Measurements from ENCODE around the gene TRPM1. TPM values are rescaled to one million over a fixed set of nuclear protein-coding genes. Genes with fewer than 3 reads are reported as not detected.

Gene TRPM1
- total RNA-seq, 1 donor from 2014 or later: not detected

DNA sequence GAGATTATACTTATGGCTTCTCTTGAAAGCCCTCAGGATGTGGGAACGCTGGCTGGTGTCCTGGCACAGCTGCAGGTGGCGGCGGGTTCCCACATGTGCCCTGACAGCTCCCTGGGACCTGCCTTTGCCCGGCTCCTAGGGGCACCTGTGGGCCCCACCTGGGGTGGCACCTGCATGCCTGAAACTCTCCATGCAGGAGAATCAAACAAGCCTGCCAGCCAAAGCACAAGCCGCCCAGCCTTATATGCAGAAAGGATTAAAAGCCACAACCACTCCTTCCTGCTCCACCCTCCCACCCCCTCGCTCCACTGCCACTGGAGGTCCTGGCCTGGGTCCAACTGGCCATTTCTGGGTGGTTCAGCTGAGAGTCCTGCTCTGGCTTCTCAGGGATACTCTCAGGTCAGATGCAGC is 18.1 kb downstream of the TRPM1 start:
- no peak for DNase-seq (ENCODE audit: low spot score)

DNA sequence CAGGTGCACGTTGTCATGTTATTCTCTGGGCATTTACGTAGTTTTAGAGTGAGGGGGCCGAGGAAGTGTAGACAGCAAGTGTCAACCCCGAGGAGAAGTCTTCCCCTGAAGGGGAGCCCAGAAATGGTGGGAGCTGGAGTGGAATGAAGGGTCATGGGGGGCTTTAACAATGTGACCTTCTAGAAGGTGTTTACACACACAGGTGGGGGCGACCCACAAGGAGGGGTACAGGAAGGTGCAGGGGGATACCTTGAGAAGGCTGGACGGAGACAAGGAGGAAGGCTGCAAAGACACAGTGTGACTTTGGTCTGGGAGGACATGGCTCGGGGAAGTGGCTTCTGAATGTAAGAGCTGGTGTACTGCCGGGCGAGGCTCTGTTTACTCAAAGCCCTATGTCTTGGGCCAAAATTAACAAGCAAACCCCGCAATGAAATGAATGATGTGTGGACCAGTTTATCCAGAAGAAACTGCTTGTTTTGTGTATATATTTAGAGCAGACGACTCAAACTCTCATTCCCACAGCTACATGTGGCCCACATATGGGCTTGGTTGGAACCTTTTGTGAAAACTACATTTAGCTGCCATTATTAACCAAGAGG is 18.7 kb downstream of the TRPM1 start:
- DNase-seq (ENCODE audit: low spot score): no peak

DNA sequence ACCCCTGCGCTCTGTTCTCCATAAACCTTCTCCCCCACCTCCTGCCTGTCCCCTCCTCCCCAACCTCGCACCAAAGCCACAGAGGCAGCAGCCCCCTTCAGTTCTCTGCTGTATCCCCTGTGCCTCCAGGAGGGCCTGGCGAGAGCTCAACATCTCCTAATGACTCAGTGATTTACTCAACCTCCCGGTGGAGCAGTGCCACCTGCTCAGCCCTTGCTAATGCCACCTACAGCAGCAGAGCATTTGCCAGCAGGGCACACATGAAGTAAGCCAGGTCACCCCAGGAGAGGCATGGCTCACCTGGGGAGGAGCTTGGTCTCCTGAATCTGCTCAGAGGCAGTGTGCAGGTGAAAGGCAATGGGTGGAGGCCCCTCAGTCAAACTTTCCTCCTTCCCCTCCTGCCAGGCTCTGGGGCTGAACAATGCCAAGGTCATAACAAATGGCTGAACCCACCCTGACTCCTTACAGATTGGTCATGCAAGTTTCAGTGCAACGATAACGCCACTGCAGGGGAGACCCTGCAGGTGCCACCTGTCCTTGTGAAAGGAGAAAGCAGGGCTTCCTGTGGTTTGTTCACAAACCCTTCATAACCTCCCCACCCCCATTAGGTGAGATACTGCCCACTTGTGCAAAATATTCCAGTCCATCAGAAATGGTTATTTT is 19.8 kb downstream of the TRPM1 start:
- no peak for DNase-seq (ENCODE audit: low spot score)

DNA sequence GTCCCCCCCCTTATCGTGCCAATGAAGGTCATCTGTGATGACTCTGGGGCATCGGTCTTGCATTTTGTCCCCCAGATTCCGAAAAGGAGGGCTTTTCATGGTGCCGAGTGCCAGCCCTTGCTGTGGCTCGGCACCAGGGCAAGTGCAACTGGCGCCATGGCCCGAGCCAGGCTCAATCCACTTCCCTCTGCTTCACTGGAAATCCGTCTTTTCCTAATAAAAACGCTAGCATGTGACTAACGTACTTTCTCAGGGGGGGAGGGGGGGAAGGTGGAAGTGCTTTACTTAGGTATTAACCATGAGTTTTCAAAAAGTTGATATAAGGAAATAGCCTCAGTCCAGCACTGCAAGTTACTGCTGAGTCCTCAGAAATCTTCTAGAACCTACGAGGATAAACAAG is 20.5 kb downstream of the TRPM1 start:
- no peak for DNase-seq (ENCODE audit: low spot score)

DNA sequence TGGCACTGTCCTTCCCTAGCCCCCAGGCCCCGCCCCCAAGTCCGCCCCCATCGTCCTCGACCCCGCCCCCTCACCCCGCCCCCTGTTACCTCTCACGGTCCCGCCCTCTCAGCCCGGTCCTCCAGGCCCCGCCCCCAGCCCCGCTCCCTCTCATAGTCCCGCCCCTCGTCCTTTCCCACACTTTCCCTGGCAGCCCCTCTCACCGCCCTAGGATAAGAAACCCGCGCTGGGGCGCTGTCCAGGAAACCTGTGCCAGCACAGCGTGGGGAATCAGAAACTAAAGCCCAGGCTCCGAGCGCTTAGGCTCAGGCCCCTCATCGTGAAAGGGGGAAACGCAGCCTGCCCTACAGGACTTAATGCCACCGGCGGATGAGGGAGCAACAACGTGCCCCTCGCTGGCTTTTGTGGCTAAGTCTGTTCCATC is 20.9 kb downstream of the TRPM1 start:
- no peak for DNase-seq (ENCODE audit: low spot score)

DNA sequence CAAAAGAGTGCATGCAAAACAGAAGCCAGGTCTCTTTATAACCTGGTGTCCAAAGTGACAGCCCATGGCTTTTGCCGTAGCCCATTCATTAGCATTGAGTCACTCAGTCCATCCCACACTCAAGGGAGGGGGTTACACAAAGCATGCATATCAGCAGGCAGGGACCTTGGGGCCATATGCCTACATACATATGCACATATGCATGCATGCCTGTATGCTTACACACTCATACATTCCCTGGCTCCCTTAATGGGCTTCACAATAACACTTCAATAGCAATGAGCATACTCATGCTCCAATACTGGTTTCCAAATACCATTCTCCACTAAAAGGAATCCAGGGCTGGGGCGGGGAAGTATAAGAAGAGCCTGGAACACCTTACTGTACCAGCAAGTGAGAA is 22.0 kb downstream of the TRPM1 start:
- no peak for DNase-seq (ENCODE audit: low spot score)

DNA sequence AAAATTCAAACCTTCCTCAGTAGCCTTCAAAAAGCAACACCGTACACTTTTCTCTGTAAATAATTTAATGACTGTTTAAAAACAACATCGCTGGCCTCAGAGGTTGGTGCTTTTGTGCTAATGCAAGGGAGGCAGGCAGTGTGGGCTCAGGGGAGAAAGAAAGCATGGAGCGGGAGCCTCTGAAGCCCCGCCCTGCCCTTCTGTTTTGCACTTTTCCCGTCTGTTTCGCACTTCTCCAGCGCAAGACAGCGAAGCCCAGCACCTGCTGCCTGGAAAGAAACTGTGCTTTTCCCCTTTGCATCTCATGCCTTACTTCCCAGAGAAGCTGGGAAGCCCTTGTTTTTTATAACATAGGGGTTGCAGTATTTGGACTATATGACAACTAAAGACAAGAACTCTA is 23.1 kb downstream of the TRPM1 start:
- no peak for DNase-seq (ENCODE audit: low spot score)

DNA sequence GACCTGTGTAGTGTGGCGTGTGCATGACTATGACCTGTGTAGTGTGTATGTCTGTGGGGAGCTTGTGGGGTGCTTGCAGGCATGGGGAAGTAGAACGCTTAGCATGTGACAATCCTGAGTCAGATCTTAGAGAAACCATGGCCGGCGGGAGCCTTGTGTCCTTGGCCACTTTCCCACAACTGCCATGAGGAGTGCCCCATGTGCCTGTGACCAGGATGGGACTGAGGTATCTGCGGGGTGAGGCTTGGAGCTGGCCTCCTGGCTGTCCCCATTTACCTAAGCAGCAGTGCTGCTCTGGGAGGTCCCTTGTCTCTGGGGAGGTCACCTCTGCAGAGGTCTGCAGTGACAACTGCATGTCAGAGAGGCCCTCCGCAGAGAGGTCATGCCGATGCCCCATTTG is 23.6 kb downstream of the TRPM1 start:
- no peak for DNase-seq (ENCODE audit: low spot score)

DNA sequence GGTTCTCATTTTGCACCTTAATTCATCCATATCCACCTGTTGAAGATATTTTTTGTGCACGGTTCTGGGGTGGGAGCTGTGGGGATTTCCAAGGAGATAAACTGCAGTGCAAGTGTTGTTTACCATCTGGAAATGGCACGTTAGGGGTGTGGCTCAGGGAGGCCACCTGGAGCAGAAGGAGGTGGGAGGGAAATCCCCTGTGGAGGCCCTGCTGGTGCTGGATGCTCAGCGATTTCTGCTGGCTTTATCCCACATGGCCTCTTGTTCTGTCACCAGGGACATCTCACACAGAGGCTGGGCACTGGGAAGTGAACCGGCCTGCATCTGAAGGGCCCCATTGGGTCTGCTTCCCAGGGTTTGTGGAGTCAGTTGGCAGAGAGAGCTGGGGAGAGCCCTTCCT is 24.3 kb downstream of the TRPM1 start:
- no peak for DNase-seq (ENCODE audit: low spot score)

DNA sequence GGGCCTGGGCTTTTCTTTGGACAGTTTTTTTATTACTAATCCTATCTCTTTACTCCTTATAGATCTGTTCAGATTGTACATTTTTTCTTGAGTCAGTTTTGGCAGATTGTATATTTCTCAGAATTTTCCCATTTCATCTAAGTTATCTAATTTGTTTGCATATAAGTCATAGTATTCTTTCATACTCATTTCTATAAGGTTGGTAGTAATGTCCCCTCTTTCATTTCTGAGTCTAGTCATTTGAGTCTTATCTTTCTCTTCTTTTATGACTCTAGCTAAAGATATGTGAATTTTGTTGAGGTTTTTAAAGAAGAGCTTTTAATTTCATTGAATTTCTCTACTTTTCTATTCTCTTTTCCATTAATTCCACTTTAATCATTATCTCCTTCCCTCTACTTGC is 27.2 kb downstream of the TRPM1 start:
- no peak for DNase-seq (ENCODE audit: low spot score)

DNA sequence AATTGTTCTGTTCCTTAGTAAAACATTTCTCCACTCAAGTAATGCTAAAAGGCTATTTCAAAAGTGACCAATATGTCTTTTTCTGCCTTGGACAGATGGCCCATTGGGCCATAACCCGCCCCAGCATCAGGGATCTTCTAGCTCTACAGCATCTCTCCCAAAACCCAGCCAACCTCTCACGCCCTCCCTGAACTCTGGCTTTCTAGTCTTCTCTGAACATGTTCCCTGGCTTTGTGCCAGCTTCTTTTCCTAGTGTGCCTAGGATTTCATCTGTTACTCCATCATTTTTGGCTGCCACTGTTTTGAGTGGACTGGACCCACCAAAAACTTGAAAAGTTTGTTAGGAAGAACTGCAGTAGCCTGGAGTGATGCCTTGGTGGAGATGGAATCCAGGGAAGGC is 30.7 kb downstream of the TRPM1 start:
- no peak for DNase-seq (ENCODE audit: low spot score)

DNA sequence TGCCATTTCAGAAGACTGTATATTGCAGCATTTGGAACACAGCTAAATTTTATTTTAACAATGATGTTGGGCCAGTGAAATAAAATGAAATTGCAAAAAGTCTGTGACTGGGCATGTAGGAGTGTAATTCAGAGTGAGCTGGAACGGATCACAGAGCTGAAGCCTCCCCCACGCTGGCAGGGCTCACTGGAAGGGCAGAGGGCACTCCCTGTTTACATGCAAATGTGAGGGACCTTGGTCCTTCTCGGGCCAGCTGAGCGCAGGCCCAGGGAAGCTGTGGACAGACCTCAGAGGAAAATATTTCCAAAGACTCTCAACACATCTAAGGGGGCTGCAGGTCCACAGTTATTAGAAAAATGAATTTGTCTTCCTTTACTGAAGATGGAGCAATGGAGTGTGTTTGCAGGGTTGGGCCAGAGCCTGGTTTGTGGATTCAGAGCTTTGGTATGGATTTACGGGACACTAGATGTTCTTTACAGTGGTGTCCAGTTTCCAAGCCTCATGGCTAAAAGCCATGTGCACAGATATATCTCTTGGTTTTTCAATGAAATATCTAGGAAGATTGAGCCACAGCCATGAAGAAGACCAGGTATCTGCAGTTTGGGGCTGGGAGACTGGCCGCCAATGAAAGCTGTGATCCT is 32.0 kb downstream of the TRPM1 start:
- DNase-seq (ENCODE audit: low spot score): no peak

DNA sequence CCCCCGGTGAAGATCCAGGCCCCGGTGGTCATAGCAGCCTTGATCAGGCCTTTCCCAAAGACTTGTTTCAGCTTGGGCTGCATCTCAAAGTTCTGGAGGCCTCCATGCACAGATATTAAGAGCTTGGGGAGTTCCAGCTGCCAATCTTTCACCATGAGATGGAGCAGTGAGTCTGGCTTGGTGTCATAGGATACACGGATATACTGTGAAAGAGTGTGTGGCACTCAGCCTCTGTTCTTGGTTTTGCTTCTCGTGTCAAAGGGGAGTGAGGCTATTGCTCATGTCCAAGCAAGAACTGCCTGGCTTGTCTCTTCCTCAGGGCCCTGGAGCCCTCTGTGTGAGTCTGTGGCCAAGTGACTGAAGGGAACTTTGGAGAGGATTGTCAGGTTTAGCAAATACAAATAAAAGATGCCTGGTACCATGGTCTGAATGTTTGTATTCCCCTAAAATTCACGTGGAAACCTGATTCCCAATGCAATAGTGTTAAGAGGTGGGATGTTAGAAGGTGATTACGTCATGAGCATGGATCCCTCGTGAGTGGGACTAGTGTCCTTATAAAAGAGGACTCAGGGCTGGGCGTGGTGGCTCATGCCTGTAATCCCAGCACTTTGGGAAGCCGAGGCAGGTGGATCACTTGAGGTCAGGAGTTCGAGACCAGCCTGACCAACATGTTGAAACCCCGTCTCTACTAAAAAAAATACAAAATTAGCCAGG is 33.5 kb downstream of the TRPM1 start:
- no peak for DNase-seq (ENCODE audit: low spot score)

DNA sequence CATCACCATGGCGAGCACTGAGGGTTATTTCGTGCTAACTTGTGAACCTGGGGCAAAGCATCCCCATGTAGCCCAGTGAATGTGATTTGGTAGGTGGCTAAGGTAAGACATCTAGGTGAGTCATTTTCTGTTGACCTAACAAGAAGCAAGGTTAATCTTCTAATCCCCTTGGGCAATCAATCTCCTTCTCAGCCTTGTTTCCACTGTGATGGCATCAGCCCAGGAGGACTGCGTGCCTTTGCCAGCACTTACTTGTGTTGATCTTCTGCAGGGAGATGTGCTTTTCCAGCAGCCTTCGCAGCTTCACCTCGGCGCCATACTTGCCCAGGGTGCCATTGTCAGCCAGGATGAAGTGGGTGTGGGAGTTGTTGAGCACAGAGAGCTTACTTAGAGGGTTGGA is 35.7 kb downstream of the TRPM1 start:
- no peak for DNase-seq (ENCODE audit: low spot score)

DNA sequence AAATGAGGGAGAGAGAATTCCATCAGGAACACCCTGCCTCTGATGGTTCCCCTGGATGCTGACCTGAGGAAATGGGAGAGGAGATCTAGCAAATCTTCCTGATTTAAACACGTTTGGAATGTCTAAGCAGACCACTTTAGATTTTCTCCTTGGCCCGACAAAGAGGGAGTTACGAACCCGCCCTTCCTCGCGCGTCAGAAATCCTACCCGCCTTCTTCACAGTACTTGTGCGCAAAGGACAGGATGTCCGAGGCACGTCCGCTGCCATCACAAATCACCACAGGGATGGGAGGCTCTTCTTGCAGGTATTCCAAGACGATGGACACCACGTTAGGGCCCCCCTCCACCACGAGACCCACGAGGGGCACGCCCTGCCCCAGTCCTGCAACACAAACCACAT is 38.6 kb downstream of the TRPM1 start:
- DNase-seq (ENCODE audit: low spot score): no peak

DNA sequence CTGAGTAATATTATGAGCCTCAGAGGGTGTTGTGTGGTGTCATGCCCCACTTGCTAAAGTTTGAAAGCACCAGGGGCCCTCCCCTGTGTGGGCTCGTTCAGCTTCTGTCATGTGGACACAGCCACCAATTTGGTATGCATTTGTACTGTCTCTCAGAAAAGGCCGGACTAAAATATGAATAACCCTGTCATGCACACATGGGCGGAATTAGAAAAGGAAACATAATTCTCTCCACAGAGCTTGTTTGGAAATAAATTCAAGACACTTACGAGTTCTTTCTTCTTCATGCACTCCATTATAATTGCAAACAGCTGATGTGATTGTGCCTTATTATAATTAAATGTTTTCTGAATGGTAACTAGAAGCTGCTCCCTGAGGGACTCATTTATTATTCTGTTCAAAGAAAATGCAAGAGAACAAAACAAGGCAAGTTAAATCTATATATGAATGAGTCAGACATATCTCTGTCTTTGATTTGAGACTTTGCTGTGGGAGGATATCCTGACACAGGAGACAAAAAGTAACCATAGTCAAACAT is 39.1 kb downstream of the TRPM1 start:
- DNase-seq (ENCODE audit: low spot score): no peak

DNA sequence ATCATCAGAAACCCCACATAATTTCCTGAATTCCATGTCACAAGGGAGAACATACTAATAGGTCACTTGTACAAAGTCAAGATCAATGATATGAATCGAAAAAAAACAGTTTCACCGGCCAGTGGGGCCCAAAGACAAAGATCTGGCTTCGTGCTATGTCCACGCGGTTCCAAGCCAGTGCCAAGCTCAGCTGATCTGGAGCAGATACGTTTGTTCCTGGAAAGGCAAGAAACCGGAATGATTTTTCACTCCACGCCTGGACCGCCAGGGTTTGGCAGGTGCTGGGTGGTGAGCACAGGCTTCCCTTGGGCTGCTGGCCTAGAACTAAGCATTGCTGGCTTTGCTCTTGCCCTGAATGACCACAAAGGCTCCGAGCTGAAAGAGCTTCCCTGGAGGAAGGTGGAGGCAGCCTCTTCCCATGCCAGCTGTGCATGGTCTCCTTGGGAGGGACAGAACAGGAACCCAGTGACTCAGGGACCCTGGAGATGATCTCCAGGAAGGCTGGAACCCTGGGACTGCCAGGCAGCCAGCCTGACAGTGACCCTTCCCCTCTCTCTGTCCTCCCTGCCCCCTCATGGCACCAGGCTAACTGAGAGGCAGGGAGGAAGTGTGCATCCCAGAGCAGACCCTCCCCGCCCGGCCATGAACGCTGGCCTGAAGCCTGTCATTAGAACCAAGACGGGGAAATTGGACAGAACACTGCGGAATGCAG is 40.9 kb downstream of the TRPM1 start:
- DNase-seq (ENCODE audit: low spot score): no peak

DNA sequence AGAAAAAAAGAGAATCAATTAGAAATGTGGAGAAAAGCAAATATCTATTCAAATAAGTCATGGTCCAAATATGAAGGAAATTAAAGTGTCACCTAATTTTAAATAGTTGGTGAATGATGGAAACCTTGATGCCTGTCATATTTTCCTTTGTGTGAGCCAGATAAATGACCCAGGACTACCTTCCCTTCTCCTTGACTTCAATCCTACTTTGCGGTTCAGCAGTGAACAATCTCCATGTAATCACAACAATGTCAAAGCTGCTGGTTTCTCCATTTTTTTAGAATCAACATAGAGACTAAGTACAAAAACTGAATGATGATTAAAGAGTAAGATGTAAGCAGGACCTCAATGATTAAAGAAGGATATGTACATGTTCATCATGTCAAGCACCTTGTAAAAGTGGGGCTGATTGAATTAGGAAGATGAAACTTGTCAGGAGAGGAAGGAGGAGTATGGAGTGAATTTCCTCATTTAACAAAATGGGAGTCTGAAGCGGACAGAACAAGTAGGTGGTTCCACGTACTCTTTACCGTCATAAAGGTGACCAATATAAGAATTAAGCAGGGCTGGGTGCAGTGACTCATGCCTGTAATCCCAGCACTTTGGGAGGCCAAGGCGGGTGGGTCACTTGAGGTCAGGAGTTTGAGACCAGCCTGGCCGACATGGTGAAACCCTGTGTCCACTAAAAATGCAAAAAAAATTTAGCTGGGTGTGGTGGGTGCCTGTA is 43.1 kb downstream of the TRPM1 start:
- no peak for DNase-seq (ENCODE audit: low spot score)

DNA sequence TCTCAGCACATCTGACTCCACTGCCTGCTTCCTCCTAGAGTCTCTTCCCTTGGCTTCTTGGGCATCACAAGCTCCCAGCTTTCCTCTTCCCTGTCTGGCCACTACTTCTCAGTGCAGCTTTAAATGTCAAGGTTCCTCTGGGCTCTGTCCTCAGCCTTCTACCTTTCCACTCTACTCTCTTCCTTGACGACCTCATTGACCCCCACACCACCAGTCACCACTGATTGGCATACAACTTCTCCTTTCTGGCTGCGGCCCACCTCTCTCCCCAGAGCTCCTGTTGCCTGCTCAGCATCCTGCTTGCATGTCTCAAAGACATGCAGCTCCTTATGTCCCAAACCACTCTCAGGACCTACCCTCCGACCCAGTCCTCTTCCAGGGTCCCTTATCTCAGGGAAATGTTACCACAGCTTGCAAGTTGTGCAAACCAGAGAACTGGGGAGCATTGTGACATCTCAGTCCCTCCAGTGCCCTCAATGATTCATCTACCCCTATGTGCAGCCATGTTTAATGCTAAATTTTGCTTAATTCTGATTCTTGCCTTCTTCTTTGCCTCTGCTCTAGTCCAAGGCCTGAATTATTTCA is 49.9 kb downstream of the TRPM1 start:
- DNase-seq (ENCODE audit: low spot score): no peak

DNA sequence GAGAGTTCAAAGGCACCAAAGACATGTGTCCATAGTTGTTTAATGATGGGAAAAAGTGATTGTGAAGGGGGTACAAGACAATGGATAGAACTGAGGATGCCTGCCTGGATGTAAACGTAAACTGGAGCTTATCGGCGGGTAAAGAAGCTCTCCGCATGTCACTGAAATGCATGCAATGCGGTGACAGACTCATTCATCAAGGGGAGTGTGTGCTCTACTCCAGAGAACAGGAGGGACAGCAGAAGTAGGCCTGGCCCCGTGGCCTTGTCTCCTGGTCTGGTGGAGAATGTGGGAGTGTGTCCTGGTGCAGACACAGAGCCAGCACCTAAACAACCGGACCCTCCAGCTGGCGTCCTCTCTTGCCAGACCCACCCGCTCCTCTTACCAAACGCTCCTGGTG is 50.6 kb downstream of the TRPM1 start:
- DNase-seq (ENCODE audit: low spot score): no peak

Data from ureter (tissue), 1 donor.